HepG2 (cell line): ENCODE results near the gene SLC43A1. TPM values are rescaled to one million over a fixed set of nuclear protein-coding genes. Genes with fewer than 3 reads are reported as not detected.

Source experiments
- ARID3A ChIP-seq: IDR thresholded peaks from 2 replicates; pipeline ENCODE4 v1.6.1; 2012; ENCODE audit warnings: low read depth, low read length, improper control_type of control experiment
- CSRNP2 ChIP-seq: sonication (generic); formaldehyde crosslinking; conservative IDR thresholded peaks from 2 replicates; pipeline ENCODE4 v1.8.0; 2022; ENCODE audit warnings: low read depth, missing genetic modification reagents
- POLR2A ChIP-seq, 2 experiments: IDR thresholded peaks; 2 replicates each; pipeline ENCODE4 v1.6.1; 2011; ENCODE audit warnings: low read depth in 2 of 2, low read length in 2 of 2, mild to moderate bottlenecking in 1 of 2, moderate library complexity in 1 of 2; ENCODE audit not compliant: insufficient read depth in 1 of 2
- STAG1 ChIP-seq: sonication (generic); formaldehyde crosslinking; IDR thresholded peaks from 2 replicates; pipeline ENCODE4 v1.4.0; 2020; ENCODE audit warnings: missing genetic modification reagents
- TERF1 ChIP-seq: sonication (generic); formaldehyde crosslinking; IDR thresholded peaks from 2 replicates; pipeline ENCODE4 v1.8.0; 2022; ENCODE audit warnings: mild to moderate bottlenecking, missing genetic modification reagents, moderate library complexity
- UBTF ChIP-seq: sonication (generic); formaldehyde crosslinking; IDR thresholded peaks from 2 replicates; pipeline ENCODE4 v1.4.0; 2020; ENCODE audit warnings: mild to moderate bottlenecking, missing genetic modification reagents
- ZNF687 ChIP-seq: sonication (generic); formaldehyde crosslinking; IDR thresholded peaks from 2 replicates; pipeline ENCODE4 v1.5.1; 2020; ENCODE audit warnings: mild to moderate bottlenecking, missing genetic modification reagents, moderate library complexity
- ZNF766 ChIP-seq: sonication (generic); formaldehyde crosslinking; IDR thresholded peaks from 2 replicates; pipeline ENCODE4 v1.5.0; 2020; ENCODE audit warnings: missing genetic modification reagents, borderline replicate concordance
- ZSCAN31 ChIP-seq: sonication (generic); formaldehyde crosslinking; IDR thresholded peaks from 2 replicates; pipeline ENCODE4 v1.5.0; 2020; ENCODE audit warnings: low read depth, mild to moderate bottlenecking, missing genetic modification reagents
- polyA plus RNA-seq, 8 experiments: library from polyadenylated mRNA; depleted of rRNA in 3 of 8; stranded (reverse) in 7 of 8; unstranded in 1 of 8; fragments of >200 nt; fragmentation: Illumina TruSeq in 4 of 8; extraction: Trizol in 4 of 8; gene quantifications; 2 replicates each; pipeline versions ENCODE4 v1.2.1 to v1.2.3, GENCODE V29; 2011 to 2016; ENCODE audit warnings: low read depth in 4 of 8, missing spikeins in 1 of 8, mixed read lengths in 1 of 8; ENCODE audit not compliant: insufficient read depth in 1 of 8
- total RNA-seq, 5 experiments: library from RNA; depleted of rRNA; stranded (reverse); fragments of >200 nt; fragmentation: Illumina TruSeq; extraction: Trizol; gene quantifications; 2 replicates each; pipeline ENCODE4 v1.2.3, GENCODE V29; 2016; ENCODE audit warnings: low read depth in 1 of 5
- TF ChIP-seq, protein P1 (sequence below): sonication (generic); formaldehyde crosslinking; IDR thresholded peaks from 2 replicates; pipeline ENCODE4 v1.8.0; 2023; ENCODE audit warnings: mild to moderate bottlenecking, missing genetic modification reagents

The SLC43A1 gene
- total and polyA plus RNA-seq, 2 of the 13 experiments (the other 11 are each of a cell fraction or from before 2014, with no cell fraction given) = 72.3 to 87.6 TPM

DNA sequence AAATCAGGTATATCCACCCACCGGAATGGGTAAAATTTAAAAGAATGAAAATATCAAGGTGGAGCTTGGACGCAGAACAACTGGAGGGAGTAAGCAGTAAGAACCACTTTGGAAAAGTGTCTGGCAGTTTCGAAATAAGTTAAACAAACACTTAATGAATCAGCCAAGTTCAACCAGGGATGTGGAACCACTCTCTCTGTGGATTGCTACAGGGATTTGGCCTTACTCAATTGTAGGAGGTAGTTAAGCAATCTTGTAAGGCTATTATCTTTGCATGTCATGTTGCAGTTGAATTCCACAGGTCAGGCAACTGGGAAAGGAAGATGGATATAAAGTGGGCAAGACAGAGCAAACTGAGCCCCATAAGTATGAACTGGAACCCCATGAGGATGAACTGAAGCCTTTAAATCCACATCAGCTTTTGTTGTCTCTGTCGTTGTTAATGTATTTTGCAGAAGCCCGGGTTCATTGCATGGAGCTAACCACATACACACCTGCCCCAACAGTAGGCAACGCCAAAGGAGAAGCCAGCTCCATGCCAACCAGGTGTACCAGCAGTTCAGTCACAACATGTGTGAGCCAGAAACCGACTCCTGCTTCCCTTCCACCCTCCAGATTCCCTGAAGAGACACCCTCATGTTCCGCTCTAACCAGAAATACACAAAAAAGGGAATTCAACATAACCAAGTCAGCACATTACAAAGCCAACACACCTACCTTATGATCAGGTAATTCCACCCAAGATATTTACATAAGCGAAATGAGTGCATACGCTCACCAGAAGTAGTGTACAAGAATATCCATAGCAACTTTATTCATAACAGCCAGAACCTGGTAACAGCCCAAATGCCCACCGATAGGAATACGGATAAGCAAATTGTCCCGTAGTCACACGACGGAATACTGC, 80.6 kb downstream of the SLC43A1 start (continued):
- no peak for TF ChIP-seq ZNF687 (CRISPR knock-in tag)
- no peak for TF ChIP-seq STAG1 (CRISPR knock-in tag)
- no peak for TF ChIP-seq ZSCAN31 (CRISPR knock-in tag)
- no peak for TF ChIP-seq CSRNP2 (CRISPR knock-in tag)
- TF ChIP-seq UBTF (CRISPR knock-in tag) = no peak
- peak; percentile 88 for TF ChIP-seq ARID3A
- TF ChIP-seq ZNF766 = no peak
- no peak for TF ChIP-seq POLR2A (IDR thresholded peaks at IDR 0.05; ENCODE audit: insufficient read depth in 1 of 2, low read depth in 2 of 2, low read length in 2 of 2)
- TF ChIP-seq, protein P1, sequence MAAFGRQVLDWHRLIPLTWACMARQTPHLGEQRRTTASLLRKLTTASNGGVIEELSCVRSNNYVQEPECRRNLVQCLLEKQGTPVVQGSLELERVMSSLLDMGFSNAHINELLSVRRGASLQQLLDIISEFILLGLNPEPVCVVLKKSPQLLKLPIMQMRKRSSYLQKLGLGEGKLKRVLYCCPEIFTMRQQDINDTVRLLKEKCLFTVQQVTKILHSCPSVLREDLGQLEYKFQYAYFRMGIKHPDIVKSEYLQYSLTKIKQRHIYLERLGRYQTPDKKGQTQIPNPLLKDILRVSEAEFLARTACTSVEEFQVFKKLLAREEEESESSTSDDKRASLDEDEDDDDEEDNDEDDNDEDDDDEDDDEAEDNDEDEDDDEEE (CRISPR knock-in tag) = no peak
- no peak for TF ChIP-seq TERF1
